CD14-positive monocyte (primary cell): ENCODE results near the gene GLB1L2. TPM values are rescaled to one million over a fixed set of nuclear protein-coding genes. Genes with fewer than 3 reads are reported as not detected.

Source experiments
- DNase-seq, 3 donors: peaks; one replicate each; pipeline ENCODE4 v3.0.0-alpha.2; 2011 to 2022
- H2AFZ ChIP-seq: 2 replicates; pipeline ENCODE4 v1.6.0; 2012; ENCODE audit warnings: mild to moderate bottlenecking, low read depth, low read length, inconsistent platforms; ENCODE audit not compliant: insufficient read depth, poor library complexity, severe bottlenecking
- H3K27ac ChIP-seq, 2 donors: 1 replicate in 1 of 2; 2 replicates in 1 of 2; pipeline ENCODE4 v1.5.1; 2012 to 2013; ENCODE audit warnings: low read length in 2 of 2, control low read depth in 1 of 2, inconsistent platforms in 1 of 2, low read depth in 1 of 2, mild to moderate bottlenecking in 1 of 2
- H3K27me3 ChIP-seq, 2 donors: one replicate each; pipeline versions ENCODE4 v1.6.0 to v1.6.1; 2011 to 2013; ENCODE audit warnings: low read length in 2 of 2; ENCODE audit not compliant: control insufficient read depth in 2 of 2, insufficient read depth in 2 of 2
- H3K36me3 ChIP-seq, 2 donors: replicated peaks in 1 of 2; 1 replicate in 1 of 2; 2 replicates in 1 of 2; pipeline versions ENCODE4 v1.5.1 to v1.6.1; 2012 to 2013; ENCODE audit warnings: low read length in 2 of 2, control low read depth in 1 of 2, inconsistent platforms in 1 of 2, mild to moderate bottlenecking in 1 of 2; ENCODE audit not compliant: insufficient read depth in 2 of 2, control insufficient read depth in 1 of 2
- H3K4me1 ChIP-seq, 2 donors: 1 replicate in 1 of 2; 2 replicates in 1 of 2; pipeline versions ENCODE4 v1.5.1 to v1.6.1; 2012 to 2013; ENCODE audit warnings: low read length in 2 of 2, control low read depth in 1 of 2, inconsistent platforms in 1 of 2, mild to moderate bottlenecking in 1 of 2, moderate library complexity in 1 of 2; ENCODE audit not compliant: insufficient read depth in 2 of 2, control insufficient read depth in 1 of 2
- H3K4me2 ChIP-seq: replicated peaks from 2 replicates; pipeline ENCODE3; 2012; ENCODE audit warnings: low read length, moderate library complexity, mild to moderate bottlenecking; ENCODE audit not compliant: poor library complexity, severe bottlenecking; ENCODE audit errors: extremely low read depth
- H3K4me3 ChIP-seq, 3 experiments: fragments of 200-600 bp in 1 of 3; sonication (generic) in 1 of 3; replicated peaks in 1 of 3; 1 replicate in 2 of 3; 2 replicates in 1 of 3; pipeline ENCODE4 v1.5.1; 2011 to 2013; ENCODE audit warnings: low read length in 3 of 3, mild to moderate bottlenecking in 3 of 3, control low read depth in 2 of 3, low read depth in 2 of 3, inconsistent platforms in 1 of 3, moderate library complexity in 1 of 3
- H3K79me2 ChIP-seq: 2 replicates; pipeline ENCODE4 v1.6.0; 2012; ENCODE audit warnings: mild to moderate bottlenecking, control low read depth, inconsistent platforms, low read length, moderate library complexity; ENCODE audit not compliant: insufficient read depth
- H3K9ac ChIP-seq: 2 replicates; pipeline ENCODE4 v1.6.0; 2017; ENCODE audit warnings: low read length, mild to moderate bottlenecking; ENCODE audit not compliant: insufficient read depth, poor library complexity, severe bottlenecking
- H3K9me3 ChIP-seq, 2 donors: replicated peaks in 1 of 2; 1 replicate in 1 of 2; 2 replicates in 1 of 2; pipeline versions ENCODE4 v1.5.1 to v1.6.1; 2012 to 2013; ENCODE audit warnings: low read length in 2 of 2, control low read depth in 1 of 2; ENCODE audit not compliant: control insufficient read depth in 1 of 2, insufficient read depth in 1 of 2
- H4K20me1 ChIP-seq: 2 replicates; pipeline ENCODE4 v1.6.0; 2012; ENCODE audit warnings: mild to moderate bottlenecking, low read length, control low read depth, moderate library complexity; ENCODE audit not compliant: insufficient read depth
- H3K27ac Mint-ChIP-seq, 7 donors: one replicate each; pipeline ENCODE4 v1.8.0; 2020; ENCODE audit warnings: mild to moderate bottlenecking in 7 of 7, mixed read lengths in 7 of 7, moderate library complexity in 6 of 7, inconsistent platforms in 2 of 7
- H3K27me3 Mint-ChIP-seq, 3 donors: one replicate each; pipeline ENCODE4 v1.8.0; 2021 to 2022; ENCODE audit warnings: low read depth in 3 of 3, mild to moderate bottlenecking in 3 of 3, mixed read lengths in 3 of 3, moderate library complexity in 3 of 3, inconsistent platforms in 1 of 3
- H3K36me3 Mint-ChIP-seq, 2 donors: one replicate each; pipeline ENCODE4 v1.8.0; 2020; ENCODE audit warnings: mixed read lengths in 2 of 2, inconsistent platforms in 1 of 2, mild to moderate bottlenecking in 1 of 2
- H3K4me1 Mint-ChIP-seq: one replicate; pipeline ENCODE4 v1.8.0; 2020; ENCODE audit warnings: mild to moderate bottlenecking, mixed read lengths
- H3K4me3 Mint-ChIP-seq, 2 donors: one replicate each; pipeline ENCODE4 v1.8.0; 2020; ENCODE audit warnings: mild to moderate bottlenecking in 2 of 2, mixed read lengths in 2 of 2, moderate library complexity in 1 of 2
- H3K9me3 Mint-ChIP-seq, 7 donors: one replicate each; pipeline ENCODE4 v1.8.0; 2020 to 2022; ENCODE audit warnings: mixed read lengths in 7 of 7, mild to moderate bottlenecking in 6 of 7, moderate library complexity in 6 of 7, inconsistent platforms in 2 of 7
- CTCF ChIP-seq: fragments of 200-600 bp; IDR thresholded peaks from one replicate; pipeline ENCODE4 v1.8.0; 2022; ENCODE audit warnings: antibody characterized with exemption, mild to moderate bottlenecking
- WGBS: methylation state at CpG from one replicate; pipeline ENCODE4 v1.1.5; 2013; ENCODE audit warnings: missing lambda C conversion rate; ENCODE audit not compliant: insufficient coverage; 5-methylcytosine and 5-hydroxymethylcytosine counted together
- intact Hi-C, 2 donors: fragments of 100-400 bp; cut with micrococcal nuclease; formaldehyde crosslinking; loops; one replicate each; pipeline versions ENCODE4 v1.15.0 to v1.15.1; 2023
- polyA plus RNA-seq, 3 donors: library from polyadenylated mRNA; depleted of rRNA in 1 of 3; unstranded in 2 of 3; stranded (reverse) in 1 of 3; fragments of 300-500 nt in 2 of 3; fragments of >200 nt in 1 of 3; fragmentation: Illumina TruSeq in 2 of 3; gene quantifications; 1 replicate in 2 of 3; 2 replicates in 1 of 3; pipeline ENCODE4 v1.2.3, GENCODE V29; 2012 to 2021

GLB1L2 gene
- polyA plus RNA-seq, 3 donors: not detected

- Mint-ChIP-seq H3K27ac (no peak overlapping the region), H3K27me3 (peaks cover 8 to 17% (median 14%) of the 10 kb centered on the region in 3 donors), H3K9me3 (peaks cover 7 to 15% (median 12%) of the 10 kb centered on the region in 7 donors), H3K4me3 (no peak overlapping the region), H3K4me1 (no peaks in the 10 kb centered on the region), H3K36me3 (no peaks in the 10 kb centered on the region)
- no peak for TF ChIP-seq CTCF
- intact Hi-C loops: no loop called here
- Histone ChIP-seq H2AFZ (no peak overlapping the region), H3K4me3 (no peak overlapping the region), H3K9ac (no peak overlapping the region), H3K9me3 (peaks cover 0 to 5% of the 10 kb centered on the region in 2 donors), H3K4me1 (no peaks in the 10 kb centered on the region), H3K79me2 (no peaks in the 10 kb centered on the region), H3K27me3 (no peaks in the 10 kb centered on the region), H3K36me3 (no peaks in the 10 kb centered on the region), H3K4me2 (no peak overlapping the region), H4K20me1 (no peaks in the 10 kb centered on the region), H3K27ac (no peak overlapping the region)
- no peak for DNase-seq
- WGBS: 100% methylated on average over 3 of the region's 4 CpGs
Measured at GRCh38 chr11:134322553-134322952, 9.2 kb upstream of the GLB1L2 start.

DNA sequence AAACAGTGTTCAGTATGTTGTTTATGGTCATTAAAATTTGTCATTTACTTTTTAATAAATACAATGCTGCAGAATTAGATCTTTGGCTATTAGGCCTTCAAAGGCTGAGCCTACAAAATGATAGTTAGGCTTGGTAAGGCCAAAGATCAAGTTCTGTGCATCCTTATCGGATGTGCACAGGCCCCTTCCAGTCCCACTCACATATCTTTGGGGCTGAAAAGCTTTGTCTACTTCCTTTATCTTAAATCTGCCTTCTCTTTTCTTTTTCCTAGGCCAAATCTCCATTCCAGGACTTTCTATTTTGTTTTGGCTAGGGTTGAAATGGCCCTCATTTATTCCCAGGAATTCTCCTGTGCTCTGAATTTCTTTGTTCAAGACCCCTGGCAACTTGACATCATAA, 3.4 kb upstream of the GLB1L2 start:
- Mint-ChIP-seq H3K36me3 (peaks cover 0 to 3% of the 10 kb centered on the region in 2 donors), H3K27ac (no peak overlapping the region), H3K27me3 (peaks cover 49 to 52% (median 51%) of the 10 kb centered on the region in 3 donors), H3K4me3 (no peak overlapping the region), H3K9me3 (peaks cover 0 to 9% (median 5%) of the 10 kb centered on the region in 7 donors), H3K4me1 (peaks cover 12% of the 10 kb centered on the region)
- WGBS: no CpG with 5 or more reads among the region's 1 CpG
- Histone ChIP-seq H3K27ac (no peak overlapping the region), H2AFZ (no peak overlapping the region), H3K27me3 (peaks cover 28 to 34% of the 10 kb centered on the region in 2 donors), H3K4me2 (no peak overlapping the region), H4K20me1 (no peaks in the 10 kb centered on the region), H3K9me3 (peaks cover 0 to 10% of the 10 kb centered on the region in 2 donors), H3K9ac (no peak overlapping the region), H3K79me2 (no peaks in the 10 kb centered on the region), H3K36me3 (no peaks in the 10 kb centered on the region), H3K4me3 (no peak overlapping the region), H3K4me1 (peaks cover 6 to 10% of the 10 kb centered on the region in 2 donors)
- no peak for TF ChIP-seq CTCF
- no peak for DNase-seq
- intact Hi-C loops: no loop called here
